ENCODE data around the gene LAMC3.

The LAMC3 gene

DNA sequence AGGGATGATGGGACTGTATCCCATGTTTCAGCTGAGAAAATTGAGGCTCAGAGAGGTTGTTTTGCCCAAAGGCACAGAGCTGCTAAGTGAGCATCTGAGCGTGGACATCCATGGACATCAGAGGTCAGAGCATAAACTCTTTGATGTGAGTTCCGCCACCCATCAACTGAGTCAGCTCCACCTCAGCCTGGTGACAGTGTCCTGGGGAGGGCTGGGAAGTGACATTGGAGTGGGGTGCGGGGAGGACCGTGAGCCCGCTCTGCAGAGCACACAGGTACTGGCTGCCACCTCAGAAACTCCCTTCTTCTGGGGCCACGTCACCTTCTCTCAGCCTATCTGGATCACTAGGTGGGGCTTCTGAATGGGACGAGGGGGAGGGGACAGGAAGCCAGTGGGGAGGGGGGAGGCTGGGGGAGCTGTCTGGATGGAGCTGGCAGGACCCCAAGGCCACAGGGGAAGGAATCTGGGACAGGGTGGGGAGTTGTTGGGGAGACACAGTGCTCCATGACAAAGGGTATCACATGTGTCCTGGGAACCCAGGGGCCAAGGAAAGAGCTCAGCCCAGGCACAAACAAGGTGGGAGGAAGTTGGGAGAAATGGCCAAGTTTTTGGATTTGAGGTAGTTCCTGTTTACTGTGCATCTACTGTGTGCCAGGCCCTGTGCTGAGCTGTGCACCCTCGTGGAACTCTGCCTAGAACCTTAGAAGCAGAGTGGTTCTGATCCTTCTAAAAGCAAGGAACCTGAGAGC, 2.5 kb downstream of the LAMC3 start:
- H3K4me3 ChIP-seq (ENCODE audit: low read depth, low read length): no peak overlapping the region
- TF ChIP-seq, protein P1, sequence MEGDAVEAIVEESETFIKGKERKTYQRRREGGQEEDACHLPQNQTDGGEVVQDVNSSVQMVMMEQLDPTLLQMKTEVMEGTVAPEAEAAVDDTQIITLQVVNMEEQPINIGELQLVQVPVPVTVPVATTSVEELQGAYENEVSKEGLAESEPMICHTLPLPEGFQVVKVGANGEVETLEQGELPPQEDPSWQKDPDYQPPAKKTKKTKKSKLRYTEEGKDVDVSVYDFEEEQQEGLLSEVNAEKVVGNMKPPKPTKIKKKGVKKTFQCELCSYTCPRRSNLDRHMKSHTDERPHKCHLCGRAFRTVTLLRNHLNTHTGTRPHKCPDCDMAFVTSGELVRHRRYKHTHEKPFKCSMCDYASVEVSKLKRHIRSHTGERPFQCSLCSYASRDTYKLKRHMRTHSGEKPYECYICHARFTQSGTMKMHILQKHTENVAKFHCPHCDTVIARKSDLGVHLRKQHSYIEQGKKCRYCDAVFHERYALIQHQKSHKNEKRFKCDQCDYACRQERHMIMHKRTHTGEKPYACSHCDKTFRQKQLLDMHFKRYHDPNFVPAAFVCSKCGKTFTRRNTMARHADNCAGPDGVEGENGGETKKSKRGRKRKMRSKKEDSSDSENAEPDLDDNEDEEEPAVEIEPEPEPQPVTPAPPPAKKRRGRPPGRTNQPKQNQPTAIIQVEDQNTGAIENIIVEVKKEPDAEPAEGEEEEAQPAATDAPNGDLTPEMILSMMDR (IDR thresholded peaks at IDR 0.05; ENCODE audit: insufficient read depth, low read length, missing control alignments): no peak
- CTCF ChIA-PET: interaction anchor here (0.8 to 2.7 kb wide), 13 partner anchors 10 to 326 kb away, joined by 3 to 15 read pairs (median 4); no protein-coding TSS in a partner anchor
- POLR2A ChIA-PET: interaction anchor here (0.7 kb wide), 1 partner anchor 54 kb away, joined by 3 read pairs; no protein-coding TSS in a partner anchor
- DNase-seq (ENCODE audit: low read depth, low spot score): no peak

DNA sequence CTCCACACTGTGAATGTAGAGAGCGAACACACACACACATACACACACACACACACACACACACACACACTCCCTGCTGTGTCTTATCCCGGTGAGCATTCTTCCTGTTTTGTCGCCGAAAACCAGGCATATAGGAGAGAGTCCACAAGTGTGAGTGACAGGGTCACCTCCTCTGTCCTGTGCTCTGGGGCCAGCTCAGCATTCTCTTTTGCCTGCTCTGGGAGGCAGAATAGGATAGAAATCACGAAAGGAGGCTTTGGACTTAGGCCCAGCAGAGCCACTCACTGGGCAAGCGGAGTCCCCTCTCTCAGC, 3.0 kb downstream of the LAMC3 start:
- no peak for DNase-seq (ENCODE audit: low read depth, low spot score)
- no peak overlapping the region for H3K4me3 ChIP-seq (ENCODE audit: low read depth, low read length)
- CTCF ChIA-PET: interaction anchor here (1.0 to 2.7 kb wide), 4 partner anchors 13 to 311 kb away, joined by 3 to 15 read pairs (median 6); no protein-coding TSS in a partner anchor
- TF ChIP-seq, protein P1 (IDR thresholded peaks at IDR 0.05; ENCODE audit: insufficient read depth, low read length, missing control alignments): no peak
- POLR2A ChIA-PET: interaction anchor here (0.6 kb wide), 1 partner anchor 134 kb away, joined by 3 read pairs; no protein-coding TSS in a partner anchor

DNA sequence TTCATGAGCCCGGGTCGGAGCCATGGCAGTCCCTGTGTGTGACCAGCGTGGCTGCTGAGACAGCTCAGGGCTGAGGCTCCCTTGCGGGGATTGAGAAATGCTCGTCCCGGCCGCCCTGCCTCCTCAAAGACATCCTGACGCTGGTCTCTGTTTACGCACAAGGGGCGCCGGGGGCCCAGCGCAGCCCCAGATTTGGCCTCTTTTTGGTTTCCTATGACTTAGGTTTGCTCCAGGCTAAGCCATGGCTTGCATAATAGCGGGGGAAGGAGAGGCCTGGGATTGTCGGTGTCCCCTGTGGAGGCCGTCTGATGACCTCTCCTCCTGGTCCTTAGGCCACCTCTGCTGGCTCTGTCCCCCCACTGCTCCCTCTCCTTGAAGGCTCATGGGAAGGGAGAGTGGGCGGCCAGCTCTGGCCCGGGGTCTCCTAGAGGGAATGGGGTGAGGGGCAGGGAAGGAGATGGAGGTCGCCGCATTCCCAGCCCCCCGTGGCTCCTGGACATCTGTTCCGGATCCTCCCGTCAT, 3.5 kb downstream of the LAMC3 start:
- ChIA-PET POLR2A (interaction anchor here (0.6 kb wide), 1 partner anchor 135 kb away, joined by 3 read pairs; no protein-coding TSS in a partner anchor), CTCF (interaction anchor here (1.0 to 2.7 kb wide), 4 partner anchors 14 to 311 kb away, joined by 3 to 15 read pairs (median 6); no protein-coding TSS in a partner anchor)
- H3K4me3 ChIP-seq (ENCODE audit: low read depth, low read length): no peak overlapping the region
- TF ChIP-seq, protein P1 (IDR thresholded peaks at IDR 0.05; ENCODE audit: insufficient read depth, low read length, missing control alignments): no peak
- no peak for DNase-seq (ENCODE audit: low read depth, low spot score)

DNA sequence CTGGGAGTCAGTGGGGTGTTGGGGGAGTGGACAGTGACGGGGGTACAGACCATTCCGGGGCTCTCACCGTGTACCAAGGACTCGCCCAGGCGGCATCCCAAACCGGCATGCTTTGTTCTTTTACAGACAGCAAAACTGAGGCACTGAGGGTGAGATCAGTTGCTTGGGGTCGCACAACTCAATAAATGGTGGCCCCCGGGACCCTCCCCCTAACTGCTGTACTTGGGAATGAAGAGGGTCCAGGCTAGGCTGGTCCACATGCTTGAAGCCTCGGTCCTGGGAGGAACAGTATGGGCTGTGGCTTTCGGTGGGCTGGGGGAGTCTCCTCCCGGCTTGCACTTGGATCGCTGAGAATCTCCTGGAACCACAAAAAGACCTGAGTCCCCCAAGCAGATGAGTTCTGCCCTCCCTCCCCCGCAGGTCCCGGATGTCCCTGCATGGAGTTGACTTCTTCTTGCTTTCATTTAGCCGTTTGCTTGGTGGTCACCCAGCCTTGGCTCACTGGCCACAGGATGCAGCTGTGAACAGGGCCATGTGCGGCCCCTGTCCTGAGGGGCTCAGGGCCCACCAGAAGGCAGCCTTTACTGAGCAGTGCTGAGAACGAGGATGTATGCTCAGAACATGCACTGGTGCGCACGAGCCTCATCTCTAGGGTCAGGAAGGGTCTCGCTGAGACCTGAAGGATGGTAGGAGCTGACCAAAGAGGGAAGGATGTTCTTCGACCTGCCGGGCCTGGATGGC, 4.2 kb downstream of the LAMC3 start:
- DNase-seq (ENCODE audit: low read depth, low spot score): no peak
- CTCF ChIA-PET: interaction anchor here (2.2 kb wide), 1 partner anchor 15 kb away, joined by 7 read pairs; no protein-coding TSS in a partner anchor
- no peak overlapping the region for H3K4me3 ChIP-seq (ENCODE audit: low read depth, low read length)
- TF ChIP-seq, protein P1 (IDR thresholded peaks at IDR 0.05; ENCODE audit: insufficient read depth, low read length, missing control alignments): no peak
- POLR2A ChIA-PET: no interaction called here

DNA sequence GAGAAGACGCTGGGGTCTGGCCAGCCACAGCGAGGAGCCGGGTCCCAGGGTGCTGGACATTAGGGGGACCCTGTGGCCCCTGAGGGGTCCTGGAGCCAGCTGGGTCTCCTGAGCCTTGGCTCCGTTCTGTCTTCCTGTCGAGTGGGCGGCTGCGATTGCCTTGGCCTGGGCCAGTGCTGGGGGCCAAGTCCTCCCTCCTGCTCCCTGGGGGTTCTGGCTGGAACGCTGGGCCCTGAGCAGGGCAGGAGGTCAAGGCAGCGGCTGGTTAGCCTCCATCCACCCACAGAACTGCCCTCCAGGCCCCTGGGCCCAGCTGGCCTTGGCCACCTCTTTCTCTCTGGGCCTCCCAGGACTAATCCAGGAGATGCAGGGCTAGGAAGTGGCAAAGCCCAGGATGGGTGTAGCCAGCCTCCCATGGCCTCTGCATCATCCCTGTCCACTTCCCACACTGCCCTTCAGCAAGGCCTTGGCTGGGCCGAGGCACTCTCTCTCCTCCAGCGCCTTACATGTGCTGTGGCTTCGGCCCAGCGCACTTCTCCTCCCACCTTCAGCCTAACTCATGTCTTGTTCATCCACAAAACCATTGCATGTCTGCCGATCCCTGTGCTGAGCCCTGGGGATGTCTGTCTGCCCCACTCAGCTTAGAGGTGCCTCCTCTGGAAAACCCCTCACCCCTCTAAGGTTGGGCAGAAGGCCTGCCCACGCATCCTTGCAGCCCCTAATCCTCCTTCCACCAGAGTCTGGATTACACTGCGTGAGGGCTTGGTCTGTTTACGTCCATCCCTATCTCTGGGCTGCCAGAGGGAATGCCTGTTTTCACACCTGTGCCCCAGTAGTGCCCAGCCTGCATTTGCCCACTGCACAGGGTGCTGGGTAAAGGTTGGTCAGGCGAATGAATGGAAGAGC, 5.0 kb downstream of the LAMC3 start:
- ChIA-PET CTCF (interaction anchor here (1.0 to 2.2 kb wide), 2 partner anchors 16 to 119 kb away, joined by 3 to 7 read pairs; no protein-coding TSS in a partner anchor), POLR2A (no interaction called here)

More for the DNA sequence above, 5.0 kb downstream of the LAMC3 start:
- no peak for DNase-seq (ENCODE audit: low read depth, low spot score)
- no peak overlapping the region for H3K4me3 ChIP-seq (ENCODE audit: low read depth, low read length)
- TF ChIP-seq, protein P1 (IDR thresholded peaks at IDR 0.05; ENCODE audit: insufficient read depth, low read length, missing control alignments): no peak
